Peyer's patch (tissue), 4 donors: Measurements from ENCODE around the gene STON1.

ENCODE experiments used
- CTCF ChIP-seq, 6 experiments: fragments of 450-650 bp in 4 of 6; fragments of 200-600 bp in 2 of 6; sonication (generic) in 1 of 6; IDR thresholded peaks; one replicate each; pipeline ENCODE4 v1.5.1; 2017 to 2019; ENCODE audit warnings: antibody characterized with exemption in 6 of 6, mild to moderate bottlenecking in 3 of 6, moderate library complexity in 1 of 6
- POLR2A ChIP-seq, 2 donors: fragments of 450-650 bp; IDR thresholded peaks; one replicate each; pipeline ENCODE4 v1.5.1; 2017; ENCODE audit warnings: antibody characterized with exemption in 2 of 2, mild to moderate bottlenecking in 2 of 2, moderate library complexity in 2 of 2

- TF ChIP-seq CTCF (IDR thresholded peaks at IDR 0.05) (no peak), POLR2A (IDR thresholded peaks at IDR 0.05) (no peak)
Measured at GRCh38 chr2:48529194-48529593, 760 bp upstream of the STON1 start.
